SK-N-SH treated with all-trans-retinoic acid at 6 μM for 48 hours (cell line): ENCODE results near the gene ZNF831.
A peak's percentile ranks its signal among the peaks of the same experiment; 100 is the strongest.

Source experiments
- ATAC-seq: fragments of 200-7000 bp; cut with Tn5 transposase; 3 replicates; pipeline ENCODE4 v1.9.1; 2020; ENCODE audit warnings: mild to moderate bottlenecking, moderate library complexity
- ARNTL ChIP-seq: fragments of 450-650 bp; formaldehyde crosslinking; IDR thresholded peaks from 2 replicates; pipeline ENCODE4 v1.5.0; 2020; ENCODE audit warnings: low read depth, mild to moderate bottlenecking, moderate library complexity, borderline replicate concordance
- BACH2 ChIP-seq: fragments of 250-450 bp; sonication (Bioruptor Pico); IDR thresholded peaks from 2 replicates; pipeline ENCODE4 v1.9.0; 2021; ENCODE audit warnings: mild to moderate bottlenecking, borderline replicate concordance
- CSDC2 ChIP-seq: fragments of 250-450 bp; sonication (Bioruptor Pico); IDR thresholded peaks from 2 replicates; pipeline ENCODE4 v1.5.0; 2020; ENCODE audit warnings: mild to moderate bottlenecking, moderate library complexity
- ESRRG ChIP-seq: fragments of 250-450 bp; sonication (Bioruptor Pico); IDR thresholded peaks from 2 replicates; pipeline ENCODE4 v1.6.1; 2021; ENCODE audit warnings: mild to moderate bottlenecking
- ISL1 ChIP-seq: fragments of 250-450 bp; sonication (Bioruptor Pico); IDR thresholded peaks from 2 replicates; pipeline ENCODE4 v2.1.2; 2022; ENCODE audit warnings: mild to moderate bottlenecking, moderate library complexity
- OSR1 ChIP-seq: fragments of 250-450 bp; sonication (Bioruptor Pico); IDR thresholded peaks from 2 replicates; pipeline ENCODE4 v1.8.0; 2022; ENCODE audit warnings: moderate library complexity, mild to moderate bottlenecking, inconsistent platforms
- PPARA ChIP-seq: fragments of 250-450 bp; sonication (Bioruptor Pico); IDR thresholded peaks from 2 replicates; pipeline ENCODE4 v1.5.0; 2020; ENCODE audit warnings: mild to moderate bottlenecking, borderline replicate concordance
- RARB ChIP-seq: fragments of 250-450 bp; sonication (Bioruptor Pico); IDR thresholded peaks from 2 replicates; pipeline ENCODE4 v1.8.0; 2021; ENCODE audit warnings: mild to moderate bottlenecking, moderate library complexity
- SNAI2 ChIP-seq: fragments of 250-450 bp; sonication (Bioruptor Pico); IDR thresholded peaks from 2 replicates; pipeline ENCODE4 v1.5.0; 2020; ENCODE audit warnings: mild to moderate bottlenecking, moderate library complexity
- ZC3H10 ChIP-seq: fragments of 250-450 bp; sonication (Bioruptor Pico); IDR thresholded peaks from 2 replicates; pipeline ENCODE4 v1.5.1; 2021; ENCODE audit warnings: mild to moderate bottlenecking, moderate library complexity
- ZFP30 ChIP-seq: fragments of 450-650 bp; formaldehyde crosslinking; IDR thresholded peaks from 2 replicates; pipeline ENCODE4 v1.5.0; 2022; ENCODE audit warnings: mild to moderate bottlenecking, moderate library complexity
- ZNF70 ChIP-seq: fragments of 450-650 bp; formaldehyde crosslinking; IDR thresholded peaks from 2 replicates; pipeline ENCODE4 v1.5.0; 2020; ENCODE audit warnings: mild to moderate bottlenecking, moderate library complexity
- TF ChIP-seq, protein P1 (sequence below): fragments of 250-450 bp; sonication (Bioruptor Pico); IDR thresholded peaks from 2 replicates; pipeline ENCODE4 v1.8.0; 2020; ENCODE audit warnings: mild to moderate bottlenecking, moderate library complexity, borderline replicate concordance
- TF ChIP-seq, protein P2 (sequence below): fragments of 250-450 bp; sonication (Bioruptor Pico); IDR thresholded peaks from 2 replicates; pipeline ENCODE4 v1.5.1; 2020; ENCODE audit warnings: low read depth, mild to moderate bottlenecking, moderate library complexity
- TF ChIP-seq, protein P3 (sequence below): fragments of 250-450 bp; sonication (Bioruptor Pico); IDR thresholded peaks from 2 replicates; pipeline ENCODE4 v1.5.1; 2021; ENCODE audit warnings: mild to moderate bottlenecking, moderate library complexity
- TF ChIP-seq, protein P4 (sequence below): fragments of 250-450 bp; sonication (Bioruptor Pico); IDR thresholded peaks from 2 replicates; pipeline ENCODE4 v1.5.0; 2020; ENCODE audit warnings: mild to moderate bottlenecking, moderate library complexity

ZNF831 gene

DNA sequence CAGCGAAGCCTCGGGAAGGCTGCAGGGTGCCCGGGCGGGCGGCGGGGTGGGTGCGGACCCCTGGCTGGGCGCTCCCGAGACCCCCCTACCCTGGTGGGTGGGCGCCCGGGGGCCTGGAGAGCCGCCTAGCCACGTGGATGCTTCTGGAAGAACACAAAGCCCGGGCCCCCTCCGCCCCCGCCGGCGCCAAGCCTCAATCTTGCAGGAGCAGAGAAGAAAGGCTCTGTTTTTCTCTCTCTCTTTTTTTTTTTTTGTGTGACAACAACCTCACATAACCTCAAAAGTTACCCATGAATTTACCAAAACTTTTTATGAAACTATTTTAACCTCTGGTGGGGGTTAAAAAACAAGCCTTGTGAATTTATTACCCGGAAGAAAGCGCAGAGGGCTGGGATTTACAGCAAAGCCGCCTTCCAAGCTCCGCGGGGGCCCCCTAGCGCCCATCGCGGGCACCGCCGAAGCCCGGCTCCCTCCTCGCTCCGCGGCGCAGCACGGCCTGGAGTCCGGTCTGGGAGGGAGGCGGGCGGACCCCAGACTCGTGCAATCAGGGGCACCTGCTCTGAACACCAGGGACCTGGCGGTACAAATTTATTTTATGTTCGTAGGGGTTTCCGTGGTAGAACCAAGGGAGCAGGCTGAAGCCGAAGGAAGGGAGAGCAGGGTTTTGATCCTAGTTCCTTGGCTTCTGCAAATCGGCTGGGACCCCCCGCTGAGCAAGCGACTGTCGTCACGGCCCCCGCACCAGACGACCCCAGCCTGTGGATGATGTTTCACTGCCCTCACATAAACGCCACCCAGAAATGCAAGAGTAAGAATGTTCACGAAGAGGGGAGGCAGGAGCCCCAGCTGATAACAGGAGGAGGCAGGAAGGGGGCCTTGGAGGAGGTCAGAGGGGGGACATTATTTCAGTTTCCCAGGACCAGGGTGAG lies 58.9 kb downstream of the ZNF831 start:
- ATAC-seq = peak; percentile 99
- no peak for TF ChIP-seq ISL1 (CRISPR knock-in tag)
- TF ChIP-seq, protein P1, sequence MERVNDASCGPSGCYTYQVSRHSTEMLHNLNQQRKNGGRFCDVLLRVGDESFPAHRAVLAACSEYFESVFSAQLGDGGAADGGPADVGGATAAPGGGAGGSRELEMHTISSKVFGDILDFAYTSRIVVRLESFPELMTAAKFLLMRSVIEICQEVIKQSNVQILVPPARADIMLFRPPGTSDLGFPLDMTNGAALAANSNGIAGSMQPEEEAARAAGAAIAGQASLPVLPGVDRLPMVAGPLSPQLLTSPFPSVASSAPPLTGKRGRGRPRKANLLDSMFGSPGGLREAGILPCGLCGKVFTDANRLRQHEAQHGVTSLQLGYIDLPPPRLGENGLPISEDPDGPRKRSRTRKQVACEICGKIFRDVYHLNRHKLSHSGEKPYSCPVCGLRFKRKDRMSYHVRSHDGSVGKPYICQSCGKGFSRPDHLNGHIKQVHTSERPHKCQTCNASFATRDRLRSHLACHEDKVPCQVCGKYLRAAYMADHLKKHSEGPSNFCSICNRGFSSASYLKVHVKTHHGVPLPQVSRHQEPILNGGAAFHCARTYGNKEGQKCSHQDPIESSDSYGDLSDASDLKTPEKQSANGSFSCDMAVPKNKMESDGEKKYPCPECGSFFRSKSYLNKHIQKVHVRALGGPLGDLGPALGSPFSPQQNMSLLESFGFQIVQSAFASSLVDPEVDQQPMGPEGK (CRISPR knock-in tag) = peak; percentile 20; the same call in 1 of the 2 replicates

DNA sequence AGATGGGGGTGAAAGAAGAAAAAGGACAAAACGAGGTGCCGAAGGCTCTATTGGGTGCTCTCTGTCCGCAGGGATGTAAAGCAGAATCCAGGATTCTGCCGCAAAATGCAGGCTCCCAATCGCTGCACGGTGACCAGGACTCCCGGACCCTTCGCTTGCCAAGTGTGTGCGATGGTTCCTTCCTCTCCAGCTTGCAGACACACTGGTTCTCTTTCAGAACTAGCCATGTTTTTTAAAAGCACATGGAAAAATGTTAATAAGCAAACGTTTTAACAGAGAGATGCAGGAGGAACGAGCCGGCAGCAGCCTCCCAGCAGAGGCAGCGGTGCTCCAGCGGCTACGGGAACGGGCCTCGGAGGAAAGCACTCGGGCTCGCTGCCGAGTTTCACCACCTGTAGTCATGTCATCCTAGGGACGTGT lies 59.6 kb downstream of the ZNF831 start:
- TF ChIP-seq, protein P2, sequence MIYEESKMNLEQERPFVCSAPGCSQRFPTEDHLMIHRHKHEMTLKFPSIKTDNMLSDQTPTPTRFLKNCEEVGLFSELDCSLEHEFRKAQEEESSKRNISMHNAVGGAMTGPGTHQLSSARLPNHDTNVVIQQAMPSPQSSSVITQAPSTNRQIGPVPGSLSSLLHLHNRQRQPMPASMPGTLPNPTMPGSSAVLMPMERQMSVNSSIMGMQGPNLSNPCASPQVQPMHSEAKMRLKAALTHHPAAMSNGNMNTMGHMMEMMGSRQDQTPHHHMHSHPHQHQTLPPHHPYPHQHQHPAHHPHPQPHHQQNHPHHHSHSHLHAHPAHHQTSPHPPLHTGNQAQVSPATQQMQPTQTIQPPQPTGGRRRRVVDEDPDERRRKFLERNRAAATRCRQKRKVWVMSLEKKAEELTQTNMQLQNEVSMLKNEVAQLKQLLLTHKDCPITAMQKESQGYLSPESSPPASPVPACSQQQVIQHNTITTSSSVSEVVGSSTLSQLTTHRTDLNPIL (CRISPR knock-in tag) = no peak
- no peak for TF ChIP-seq SNAI2
- no peak for TF ChIP-seq RARB (CRISPR knock-in tag)
- TF ChIP-seq, protein P3, sequence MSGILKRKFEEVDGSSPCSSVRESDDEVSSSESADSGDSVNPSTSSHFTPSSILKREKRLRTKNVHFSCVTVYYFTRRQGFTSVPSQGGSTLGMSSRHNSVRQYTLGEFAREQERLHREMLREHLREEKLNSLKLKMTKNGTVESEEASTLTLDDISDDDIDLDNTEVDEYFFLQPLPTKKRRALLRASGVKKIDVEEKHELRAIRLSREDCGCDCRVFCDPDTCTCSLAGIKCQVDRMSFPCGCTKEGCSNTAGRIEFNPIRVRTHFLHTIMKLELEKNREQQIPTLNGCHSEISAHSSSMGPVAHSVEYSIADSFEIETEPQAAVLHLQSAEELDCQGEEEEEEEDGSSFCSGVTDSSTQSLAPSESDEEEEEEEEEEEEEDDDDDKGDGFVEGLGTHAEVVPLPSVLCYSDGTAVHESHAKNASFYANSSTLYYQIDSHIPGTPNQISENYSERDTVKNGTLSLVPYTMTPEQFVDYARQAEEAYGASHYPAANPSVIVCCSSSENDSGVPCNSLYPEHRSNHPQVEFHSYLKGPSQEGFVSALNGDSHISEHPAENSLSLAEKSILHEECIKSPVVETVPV (CRISPR knock-in tag) = no peak
- TF ChIP-seq OSR1 (CRISPR knock-in tag) = no peak
- no peak for TF ChIP-seq PPARA
- TF ChIP-seq ARNTL (CRISPR knock-in tag) = no peak
- no peak for TF ChIP-seq ZNF70 (CRISPR knock-in tag)
- TF ChIP-seq BACH2 (CRISPR knock-in tag) = no peak
- peak; percentile 65 for ATAC-seq

DNA sequence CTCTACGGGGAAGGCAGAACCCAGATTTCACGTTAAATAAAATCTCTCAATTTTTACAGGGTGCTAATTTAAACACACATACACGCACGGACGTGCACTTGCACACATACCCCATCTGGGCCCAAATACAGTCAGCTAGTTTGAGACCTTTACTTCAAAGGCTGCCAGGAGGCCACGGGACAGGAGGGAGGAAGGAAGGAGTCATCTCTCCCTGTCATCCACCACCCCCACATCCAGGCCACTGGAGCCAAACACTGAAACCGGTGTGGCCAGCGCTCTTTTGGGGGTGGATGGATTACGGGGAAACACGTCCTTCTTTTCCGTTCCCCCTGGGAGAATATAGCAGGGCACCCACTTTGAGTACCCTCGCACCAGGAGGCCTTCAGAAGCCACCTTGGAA lies 60.1 kb downstream of the ZNF831 start:
- TF ChIP-seq, protein P4, sequence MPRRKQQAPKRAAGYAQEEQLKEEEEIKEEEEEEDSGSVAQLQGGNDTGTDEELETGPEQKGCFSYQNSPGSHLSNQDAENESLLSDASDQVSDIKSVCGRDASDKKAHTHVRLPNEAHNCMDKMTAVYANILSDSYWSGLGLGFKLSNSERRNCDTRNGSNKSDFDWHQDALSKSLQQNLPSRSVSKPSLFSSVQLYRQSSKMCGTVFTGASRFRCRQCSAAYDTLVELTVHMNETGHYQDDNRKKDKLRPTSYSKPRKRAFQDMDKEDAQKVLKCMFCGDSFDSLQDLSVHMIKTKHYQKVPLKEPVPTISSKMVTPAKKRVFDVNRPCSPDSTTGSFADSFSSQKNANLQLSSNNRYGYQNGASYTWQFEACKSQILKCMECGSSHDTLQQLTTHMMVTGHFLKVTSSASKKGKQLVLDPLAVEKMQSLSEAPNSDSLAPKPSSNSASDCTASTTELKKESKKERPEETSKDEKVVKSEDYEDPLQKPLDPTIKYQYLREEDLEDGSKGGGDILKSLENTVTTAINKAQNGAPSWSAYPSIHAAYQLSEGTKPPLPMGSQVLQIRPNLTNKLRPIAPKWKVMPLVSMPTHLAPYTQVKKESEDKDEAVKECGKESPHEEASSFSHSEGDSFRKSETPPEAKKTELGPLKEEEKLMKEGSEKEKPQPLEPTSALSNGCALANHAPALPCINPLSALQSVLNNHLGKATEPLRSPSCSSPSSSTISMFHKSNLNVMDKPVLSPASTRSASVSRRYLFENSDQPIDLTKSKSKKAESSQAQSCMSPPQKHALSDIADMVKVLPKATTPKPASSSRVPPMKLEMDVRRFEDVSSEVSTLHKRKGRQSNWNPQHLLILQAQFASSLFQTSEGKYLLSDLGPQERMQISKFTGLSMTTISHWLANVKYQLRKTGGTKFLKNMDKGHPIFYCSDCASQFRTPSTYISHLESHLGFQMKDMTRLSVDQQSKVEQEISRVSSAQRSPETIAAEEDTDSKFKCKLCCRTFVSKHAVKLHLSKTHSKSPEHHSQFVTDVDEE (CRISPR knock-in tag) = no peak
- TF ChIP-seq RARB (CRISPR knock-in tag) (no peak), ZNF70 (CRISPR knock-in tag) (no peak), OSR1 (CRISPR knock-in tag) (no peak)
- ATAC-seq = no peak

DNA sequence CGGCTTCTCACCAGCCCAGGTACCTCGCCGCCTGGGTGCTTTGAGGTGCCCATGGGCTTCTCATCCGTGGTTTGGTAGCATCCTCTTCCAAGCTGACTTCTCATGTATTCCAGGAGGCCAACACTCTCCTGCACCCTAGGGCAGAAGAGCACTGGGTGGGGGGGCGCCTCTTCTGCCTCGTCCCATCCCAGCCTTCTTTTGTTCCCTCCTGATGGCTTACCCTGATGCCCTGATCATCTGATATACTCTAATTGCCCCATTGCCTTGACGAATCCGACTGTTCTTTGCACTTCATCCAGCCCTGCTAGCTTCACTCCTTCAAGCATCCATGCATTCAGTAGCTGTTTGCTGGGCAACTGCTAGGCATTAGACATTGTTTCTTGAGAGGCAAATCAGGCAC lies 60.6 kb downstream of the ZNF831 start:
- no peak for ATAC-seq
- TF ChIP-seq SNAI2 (no peak), ZC3H10 (CRISPR knock-in tag) (no peak), CSDC2 (CRISPR knock-in tag) (no peak), BACH2 (CRISPR knock-in tag) (no peak), ISL1 (CRISPR knock-in tag) (no peak), RARB (CRISPR knock-in tag) (no peak), ZFP30 (CRISPR knock-in tag) (no peak), ESRRG (CRISPR knock-in tag) (no peak)
- TF ChIP-seq, protein P4 (CRISPR knock-in tag) = no peak
- TF ChIP-seq, protein P2 (CRISPR knock-in tag) = no peak
- TF ChIP-seq, protein P1 (CRISPR knock-in tag) = no peak
